GM18951 (cell line): ENCODE measurements around the gene MDFIC2.
"Not testable (repeated sequence)": the region's sequence is repeated elsewhere in the genome, so short reads cannot be mapped to it uniquely, and the experiment has no call there.

Experiments used
- POLR2A ChIP-seq: IDR thresholded peaks from 4 replicates; pipeline ENCODE4 v1.6.1; 2011; ENCODE audit warnings: mild to moderate bottlenecking; ENCODE audit not compliant: insufficient read length, insufficient read depth; ENCODE audit errors: extremely low read depth
- in situ Hi-C: fragments of 300-500 bp; cut with MboI; formaldehyde crosslinking; loops from one replicate; pipeline ENCODE4 v1.12.0; 2022; ENCODE audit warnings: low sequenced_read_pairs, mixed read lengths, inconsistent platforms; ENCODE audit not compliant: unreplicated experiment

MDFIC2 gene

GRCh38 chr3:70245746-70246525 is 66.5 kb downstream of the MDFIC2 start:
- TF ChIP-seq POLR2A, result no peak
- in situ Hi-C loops, result no loop called here

GRCh38 chr3:70244422-70244821 is 68.0 kb downstream of the MDFIC2 start:
- TF ChIP-seq POLR2A, result no peak
- in situ Hi-C loops, result no loop called here

- no peak for TF ChIP-seq POLR2A
- in situ Hi-C loops, result no loop called here
These were observed 70.0 kb downstream of the MDFIC2 start for GRCh38 chr3:70242297-70242882.

GRCh38 chr3:70233812-70234211 is 78.6 kb downstream of the MDFIC2 start:
- TF ChIP-seq POLR2A, result no peak
- in situ Hi-C loops, result no loop called here

GRCh38 chr3:70233112-70233511 is 79.3 kb downstream of the MDFIC2 start:
- no peak for TF ChIP-seq POLR2A
- in situ Hi-C loops, result no loop called here

- in situ Hi-C loops, result no loop called here
- TF ChIP-seq POLR2A, result no peak
These were observed 81.2 kb downstream of the MDFIC2 start for GRCh38 chr3:70231266-70231701.

- TF ChIP-seq POLR2A, result no peak
- in situ Hi-C loops, result no loop called here
These were observed 85.0 kb downstream of the MDFIC2 start for GRCh38 chr3:70227437-70227836.

GRCh38 chr3:70225146-70225545 is 87.3 kb downstream of the MDFIC2 start:
- TF ChIP-seq POLR2A, result no peak
- in situ Hi-C loops, result no loop called here

- no peak for TF ChIP-seq POLR2A
- in situ Hi-C loops, result no loop called here
These were observed 88.1 kb downstream of the MDFIC2 start for GRCh38 chr3:70224337-70224736.

- TF ChIP-seq POLR2A, result no peak
- in situ Hi-C loops, result no loop called here
These were observed 94.0 kb downstream of the MDFIC2 start for GRCh38 chr3:70218471-70218870.

GRCh38 chr3:70211274-70211673 is 101.2 kb downstream of the MDFIC2 start:
- in situ Hi-C loops, result not testable (repeated sequence)

- in situ Hi-C loops, result no loop called here
- TF ChIP-seq POLR2A, result no peak
These were observed 110.5 kb downstream of the MDFIC2 start for GRCh38 chr3:70201975-70202374.

- in situ Hi-C loops, result no loop called here
- no peak for TF ChIP-seq POLR2A
These were observed 122.5 kb downstream of the MDFIC2 start for GRCh38 chr3:70189884-70190473.

GRCh38 chr3:70186221-70186620 is 126.2 kb downstream of the MDFIC2 start:
- in situ Hi-C loops, result no loop called here
- no peak for TF ChIP-seq POLR2A
